ENCODE results near the gene RAET1L.
A peak's percentile ranks its signal among the peaks of the same experiment; 100 is the strongest.
"Not testable (repeated sequence)": the region's sequence is repeated elsewhere in the genome, so short reads cannot be mapped to it uniquely, and the experiment has no call there.

RAET1L gene

GRCh38 chr6:149991472-149991795, 33.9 kb downstream of the RAET1L start:
- DNase-seq = not testable (repeated sequence)

GRCh38 chr6:149990661-149991471, 34.5 kb downstream of the RAET1L start:
- DNase-seq = peak; percentile 68

GRCh38 chr6:149990212-149990660, 35.1 kb downstream of the RAET1L start:
- peak; percentile 54 for DNase-seq

- DNase-seq = no peak
Observed at GRCh38 chr6:149988550-149989346, 36.6 kb downstream of the RAET1L start.

GRCh38 chr6:149987602-149988107, 37.7 kb downstream of the RAET1L start:
- DNase-seq = no peak

- DNase-seq = no peak
Observed at GRCh38 chr6:149985481-149985937, 39.8 kb downstream of the RAET1L start.

- DNase-seq = no peak
Observed at GRCh38 chr6:149984773-149985172, 40.6 kb downstream of the RAET1L start.

GRCh38 chr6:149983145-149983544, 42.2 kb downstream of the RAET1L start:
- no peak for DNase-seq

GRCh38 chr6:149979293-149979692, 46.0 kb downstream of the RAET1L start:
- DNase-seq = no peak

- no peak for DNase-seq
Observed at GRCh38 chr6:149978610-149979009, 46.7 kb downstream of the RAET1L start.

GRCh38 chr6:149977221-149977620, 48.1 kb downstream of the RAET1L start:
- no peak for DNase-seq

- no peak for DNase-seq
Observed at GRCh38 chr6:149975400-149975799, 49.9 kb downstream of the RAET1L start.

- DNase-seq = no peak
Observed at GRCh38 chr6:149974825-149975224, 50.5 kb downstream of the RAET1L start.

- not testable (repeated sequence) for DNase-seq
Observed at GRCh38 chr6:149974394-149974793, 50.9 kb downstream of the RAET1L start.

- no peak for DNase-seq
Observed at GRCh38 chr6:149969635-149970034, 55.7 kb downstream of the RAET1L start.

- not testable (repeated sequence) for DNase-seq
Observed at GRCh38 chr6:149968909-149969308, 56.4 kb downstream of the RAET1L start.

All from right kidney (tissue), 1 donor.